GM19463 (cell line): ENCODE data around the gene KIF24.
"Not testable (repeated sequence)": the region's sequence is repeated elsewhere in the genome, so short reads cannot be mapped to it uniquely, and the experiment has no call there.

ENCODE experiments used
- ATAC-seq: cut with Tn5 transposase; IDR thresholded peaks from one replicate; pipeline ENCODE4 v1.9.1; 2021; ENCODE audit warnings: mild to moderate bottlenecking, moderate library complexity; ENCODE audit not compliant: unreplicated experiment

KIF24 gene

GRCh38 chr9:34332076-34332964 lies 3.3 kb upstream of the KIF24 start:
- no peak for ATAC-seq

- no peak for ATAC-seq
These were observed 2.1 kb upstream of the KIF24 start for GRCh38 chr9:34331196-34331595.

GRCh38 chr9:34328500-34328986 lies 525 bp downstream of the KIF24 start:
- no peak for ATAC-seq

- ATAC-seq, result no peak
These were observed 2.4 kb downstream of the KIF24 start for GRCh38 chr9:34326690-34327089.

GRCh38 chr9:34322899-34323591 lies 6.0 kb downstream of the KIF24 start:
- ATAC-seq, result no peak

GRCh38 chr9:34321451-34321850 lies 7.6 kb downstream of the KIF24 start:
- ATAC-seq, result no peak

GRCh38 chr9:34318163-34318790 lies 10.8 kb downstream of the KIF24 start:
- ATAC-seq, result no peak

- ATAC-seq, result no peak
These were observed 11.6 kb downstream of the KIF24 start for GRCh38 chr9:34317436-34317835.

- no peak for ATAC-seq
These were observed 17.4 kb downstream of the KIF24 start for GRCh38 chr9:34311499-34312185.

GRCh38 chr9:34310215-34310614 lies 18.9 kb downstream of the KIF24 start:
- no peak for ATAC-seq

- not testable (repeated sequence) for ATAC-seq
These were observed 20.8 kb downstream of the KIF24 start for GRCh38 chr9:34308316-34308715.

- not testable (repeated sequence) for ATAC-seq
These were observed 28.0 kb downstream of the KIF24 start for GRCh38 chr9:34301064-34301463.

- no peak for ATAC-seq
These were observed 36.5 kb downstream of the KIF24 start for GRCh38 chr9:34292552-34292951.

- no peak for ATAC-seq
These were observed 37.6 kb downstream of the KIF24 start for GRCh38 chr9:34291423-34291822.

GRCh38 chr9:34291023-34291422 lies 38.0 kb downstream of the KIF24 start:
- no peak for ATAC-seq

GRCh38 chr9:34289159-34289558 lies 39.9 kb downstream of the KIF24 start:
- no peak for ATAC-seq

- no peak for ATAC-seq
These were observed 47.0 kb downstream of the KIF24 start for GRCh38 chr9:34282096-34282495.

GRCh38 chr9:34279411-34279810 lies 49.7 kb downstream of the KIF24 start:
- ATAC-seq, result no peak
